ENCODE results near the gene SF3A2.

The SF3A2 gene

DNA sequence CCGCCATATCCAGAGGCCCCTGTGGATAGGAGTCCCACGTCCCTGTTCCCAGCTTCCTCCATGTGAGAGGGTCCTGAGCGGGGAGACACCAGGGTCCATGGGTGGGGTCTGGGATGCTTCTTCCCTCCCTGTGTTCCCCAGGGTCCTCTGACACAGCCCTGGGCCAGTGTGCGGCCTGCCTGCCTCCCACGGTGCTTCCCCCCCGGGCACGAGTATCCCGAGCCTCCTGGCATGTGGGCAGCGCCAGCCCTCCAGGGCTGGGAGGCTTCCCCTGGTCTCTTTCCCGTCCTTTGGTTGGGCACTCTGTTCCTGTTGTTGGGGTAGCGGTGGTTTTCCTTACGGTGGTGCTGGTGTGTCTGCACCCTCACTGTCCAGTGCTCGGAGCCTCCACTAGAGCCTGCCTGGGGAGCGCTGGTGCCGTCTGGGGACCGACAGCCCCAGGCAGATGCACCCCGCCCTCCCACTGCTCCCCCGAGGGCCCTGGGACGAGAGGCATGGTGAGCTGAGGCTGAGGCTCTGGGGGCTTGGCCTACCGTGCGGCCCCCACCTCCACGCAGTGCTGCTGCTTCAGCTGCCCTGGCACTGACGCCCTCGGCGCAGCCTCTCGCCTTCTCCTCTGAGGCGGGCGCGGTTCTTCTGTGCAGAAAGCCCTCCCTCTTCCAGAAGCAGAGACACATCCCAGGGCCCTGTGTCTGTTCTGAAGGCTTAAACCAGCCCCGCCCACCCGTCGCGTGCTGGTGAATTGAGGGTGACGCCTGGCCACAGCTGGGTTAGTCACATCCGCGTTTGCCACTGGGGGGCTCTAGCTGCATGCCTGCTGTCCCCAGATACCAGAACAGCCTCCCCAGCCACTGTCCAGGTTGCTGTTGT, 28.4 kb upstream of the SF3A2 start:
- no peak for DNase-seq

DNA sequence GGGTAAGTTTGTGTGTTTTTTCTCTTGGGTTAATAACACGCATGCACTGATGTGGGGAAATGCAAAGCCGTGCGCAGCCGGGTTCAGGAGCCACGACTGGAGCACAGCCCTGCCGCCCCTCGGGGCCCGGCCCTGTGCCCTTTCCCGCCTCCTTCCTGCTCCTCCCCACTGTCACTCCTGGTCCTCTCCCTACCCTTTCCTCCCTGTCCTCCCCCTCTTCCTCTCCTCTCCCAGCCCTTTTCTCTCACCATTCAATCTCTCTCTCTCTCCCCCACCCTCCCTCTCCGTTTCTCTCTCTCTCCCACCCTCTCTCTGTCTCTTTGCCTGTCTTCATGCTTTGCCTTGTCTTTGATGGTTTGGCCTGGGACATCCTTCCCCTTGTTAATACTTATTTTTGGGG, 27.6 kb upstream of the SF3A2 start:
- DNase-seq = no peak

GRCh38 chr19:2209408-2209807, 27.2 kb upstream of the SF3A2 start:
- no peak for DNase-seq

- no peak for DNase-seq
These were observed 26.4 kb upstream of the SF3A2 start for GRCh38 chr19:2210206-2210605.

GRCh38 chr19:2210987-2211740, 25.5 kb upstream of the SF3A2 start:
- no peak for DNase-seq

- no peak for DNase-seq
These were observed 23.5 kb upstream of the SF3A2 start for GRCh38 chr19:2212861-2213711.

DNA sequence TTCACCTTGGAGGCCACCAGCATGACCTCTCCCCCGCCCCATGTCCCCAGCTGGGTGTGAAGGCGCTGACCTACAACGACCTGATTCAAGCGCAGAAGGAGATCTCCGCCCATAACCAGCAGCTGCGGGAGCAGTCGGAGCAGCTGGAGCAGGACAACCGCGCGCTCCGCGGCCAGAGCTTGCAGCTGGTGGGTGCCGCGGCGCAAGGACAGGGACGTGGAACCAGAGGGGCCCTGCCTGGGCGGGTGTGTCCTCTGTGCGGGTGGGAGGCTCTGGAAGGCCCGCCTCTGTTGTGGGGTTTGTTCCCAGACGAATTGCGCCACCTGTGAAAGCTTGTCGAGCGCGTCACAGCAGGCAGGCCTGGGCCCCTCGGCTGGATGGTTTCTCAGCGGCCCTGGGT, 22.8 kb upstream of the SF3A2 start:
- no peak for DNase-seq

GRCh38 chr19:2214251-2214650, 22.4 kb upstream of the SF3A2 start:
- no peak for DNase-seq

DNA sequence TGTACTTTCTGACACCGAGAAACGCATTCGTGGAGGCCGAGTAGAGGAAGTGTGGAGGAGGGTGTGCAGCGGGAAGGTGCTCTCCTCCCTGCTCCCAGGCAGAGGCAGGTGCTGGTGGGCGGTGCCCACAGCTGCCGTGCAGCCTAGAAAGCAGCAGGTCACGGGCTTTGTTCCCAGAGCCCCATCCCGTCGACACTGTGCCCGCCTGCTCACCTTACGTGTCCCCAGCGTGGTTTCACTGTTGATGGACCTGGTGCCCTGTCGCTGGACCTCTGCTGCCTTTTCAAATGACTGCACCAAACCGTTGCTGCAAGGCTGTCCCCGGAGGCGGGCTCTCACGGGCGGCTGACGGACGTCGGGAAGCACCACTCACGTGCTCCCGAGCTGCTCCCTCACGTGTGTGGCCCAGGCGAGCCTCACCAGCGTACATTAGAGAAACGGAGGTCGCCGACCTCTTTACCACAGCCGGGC, 21.3 kb upstream of the SF3A2 start:
- DNase-seq = peak; percentile 53

DNA sequence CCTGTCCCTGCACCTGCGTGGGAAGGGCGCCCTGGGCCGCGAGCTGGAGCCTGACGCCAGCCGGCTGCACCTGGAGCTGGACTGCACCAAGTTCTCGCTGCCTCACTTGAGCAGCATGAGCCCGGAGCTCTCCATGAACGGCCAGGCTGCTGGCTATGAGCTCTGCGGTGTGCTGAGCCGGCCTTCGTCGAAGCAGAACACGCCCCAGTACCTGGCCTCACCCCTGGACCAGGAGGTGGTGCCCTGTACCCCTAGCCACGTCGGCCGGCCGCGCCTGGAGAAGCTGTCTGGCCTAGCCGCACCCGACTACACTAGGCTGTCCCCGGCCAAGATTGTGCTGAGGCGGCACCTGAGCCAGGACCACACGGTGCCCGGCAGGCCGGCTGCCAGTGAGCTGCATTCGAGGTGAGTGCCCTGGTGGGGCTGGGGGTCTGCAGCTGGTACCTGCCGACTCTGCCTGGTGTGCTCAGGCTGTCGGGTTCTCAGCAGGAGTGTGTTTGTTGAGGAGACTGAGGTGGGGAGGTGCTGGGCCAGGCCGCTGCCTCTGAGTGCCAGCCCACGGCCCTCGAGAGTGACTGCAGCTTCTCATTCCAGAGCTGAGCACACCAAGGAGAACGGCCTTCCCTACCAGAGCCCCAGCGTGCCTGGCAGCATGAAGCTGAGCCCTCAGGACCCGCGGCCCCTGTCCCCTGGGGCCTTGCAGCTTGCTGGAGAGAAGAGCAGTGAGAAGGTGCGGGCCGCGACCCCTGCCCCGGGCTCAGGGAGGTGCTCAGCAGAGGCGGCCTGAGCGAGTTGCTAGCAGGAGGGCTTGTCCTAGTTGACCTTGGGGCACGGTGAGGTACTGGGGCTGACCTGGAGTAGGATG, 20.0 kb upstream of the SF3A2 start:
- DNase-seq = no peak

DNA sequence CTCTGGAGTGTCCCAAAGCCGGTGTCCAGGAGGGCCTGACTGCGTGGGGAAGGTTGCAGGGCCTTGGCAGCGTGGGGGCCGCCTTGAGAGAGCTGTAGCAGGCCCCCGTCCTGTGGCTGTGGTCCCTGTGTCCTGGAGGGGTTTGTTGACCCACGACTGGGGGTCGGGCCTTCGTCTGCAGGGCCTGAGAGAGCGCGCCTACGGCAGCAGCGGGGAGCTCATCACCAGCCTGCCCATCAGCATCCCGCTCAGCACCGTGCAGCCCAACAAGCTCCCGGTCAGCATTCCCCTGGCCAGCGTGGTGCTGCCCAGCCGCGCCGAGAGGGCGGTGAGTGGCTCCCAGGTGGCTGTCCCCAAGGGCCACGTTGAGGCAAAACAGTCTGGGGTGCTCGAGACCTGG, 19.0 kb upstream of the SF3A2 start:
- no peak for DNase-seq

GRCh38 chr19:2219726-2220125, 16.9 kb upstream of the SF3A2 start:
- DNase-seq = no peak

GRCh38 chr19:2221250-2221831, 15.3 kb upstream of the SF3A2 start:
- no peak for DNase-seq

GRCh38 chr19:2221918-2222317, 14.7 kb upstream of the SF3A2 start:
- DNase-seq = no peak

DNA sequence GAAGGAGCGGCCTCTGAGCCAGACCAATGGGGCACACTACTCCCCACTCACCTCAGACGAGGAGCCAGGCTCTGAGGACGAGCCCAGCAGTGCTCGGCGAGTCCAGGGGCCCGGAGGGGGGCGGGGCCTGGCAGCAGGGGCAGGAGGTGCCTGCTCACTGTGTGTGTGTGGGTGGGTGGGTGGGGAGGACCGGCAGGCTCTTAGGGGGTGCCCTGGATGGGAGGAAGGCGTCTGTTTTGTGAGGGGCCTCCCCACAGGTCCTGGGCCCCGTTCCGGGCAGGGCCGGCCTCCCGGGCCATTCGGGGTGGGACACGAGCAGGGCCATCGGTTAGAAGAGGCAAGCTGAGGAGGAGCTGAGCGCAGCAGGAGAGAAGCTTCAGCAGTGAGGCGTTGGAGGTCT, 13.2 kb upstream of the SF3A2 start:
- DNase-seq = no peak

GRCh38 chr19:2223959-2224358, 12.7 kb upstream of the SF3A2 start:
- DNase-seq = no peak

- no peak for DNase-seq
These were observed 11.8 kb upstream of the SF3A2 start for GRCh38 chr19:2224754-2225349.

- DNase-seq = no peak
These were observed 11.1 kb upstream of the SF3A2 start for GRCh38 chr19:2225415-2226050.

- DNase-seq = no peak
These were observed 10.4 kb upstream of the SF3A2 start for GRCh38 chr19:2226051-2226839.

DNA sequence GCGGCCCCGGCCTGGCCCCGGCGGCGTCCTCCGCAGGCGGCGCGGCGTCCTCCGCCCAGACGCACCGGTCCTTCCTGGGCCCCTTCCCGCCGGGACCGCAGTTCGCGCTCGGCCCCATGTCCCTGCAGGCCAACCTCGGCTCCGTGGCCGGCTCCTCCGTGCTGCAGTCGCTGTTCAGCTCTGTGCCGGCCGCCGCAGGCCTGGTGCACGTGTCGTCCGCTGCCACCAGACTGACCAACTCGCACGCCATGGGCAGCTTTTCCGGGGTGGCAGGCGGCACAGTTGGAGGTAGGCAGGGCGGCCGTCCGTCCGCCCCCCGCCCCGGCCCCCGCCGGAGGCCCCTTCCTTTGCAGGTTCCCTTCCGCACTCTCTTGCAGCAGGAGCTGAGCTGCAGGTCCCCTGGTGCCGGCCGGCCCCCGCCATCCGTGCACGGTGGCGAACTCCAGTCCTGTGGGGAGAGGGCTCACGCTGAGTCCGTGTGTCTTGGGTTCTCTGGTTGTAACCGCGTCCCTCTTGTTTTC, 9.7 kb upstream of the SF3A2 start:
- DNase-seq = no peak
